ENCODE measurements around the gene GARRE1. TPM values are rescaled to one million over a fixed set of nuclear protein-coding genes. Genes with fewer than 3 reads are reported as not detected.
A peak's percentile ranks its signal among the peaks of the same experiment; 100 is the strongest.
"Not testable (repeated sequence)": the region's sequence is repeated elsewhere in the genome, so short reads cannot be mapped to it uniquely, and the experiment has no call there.

The GARRE1 gene, protein sequence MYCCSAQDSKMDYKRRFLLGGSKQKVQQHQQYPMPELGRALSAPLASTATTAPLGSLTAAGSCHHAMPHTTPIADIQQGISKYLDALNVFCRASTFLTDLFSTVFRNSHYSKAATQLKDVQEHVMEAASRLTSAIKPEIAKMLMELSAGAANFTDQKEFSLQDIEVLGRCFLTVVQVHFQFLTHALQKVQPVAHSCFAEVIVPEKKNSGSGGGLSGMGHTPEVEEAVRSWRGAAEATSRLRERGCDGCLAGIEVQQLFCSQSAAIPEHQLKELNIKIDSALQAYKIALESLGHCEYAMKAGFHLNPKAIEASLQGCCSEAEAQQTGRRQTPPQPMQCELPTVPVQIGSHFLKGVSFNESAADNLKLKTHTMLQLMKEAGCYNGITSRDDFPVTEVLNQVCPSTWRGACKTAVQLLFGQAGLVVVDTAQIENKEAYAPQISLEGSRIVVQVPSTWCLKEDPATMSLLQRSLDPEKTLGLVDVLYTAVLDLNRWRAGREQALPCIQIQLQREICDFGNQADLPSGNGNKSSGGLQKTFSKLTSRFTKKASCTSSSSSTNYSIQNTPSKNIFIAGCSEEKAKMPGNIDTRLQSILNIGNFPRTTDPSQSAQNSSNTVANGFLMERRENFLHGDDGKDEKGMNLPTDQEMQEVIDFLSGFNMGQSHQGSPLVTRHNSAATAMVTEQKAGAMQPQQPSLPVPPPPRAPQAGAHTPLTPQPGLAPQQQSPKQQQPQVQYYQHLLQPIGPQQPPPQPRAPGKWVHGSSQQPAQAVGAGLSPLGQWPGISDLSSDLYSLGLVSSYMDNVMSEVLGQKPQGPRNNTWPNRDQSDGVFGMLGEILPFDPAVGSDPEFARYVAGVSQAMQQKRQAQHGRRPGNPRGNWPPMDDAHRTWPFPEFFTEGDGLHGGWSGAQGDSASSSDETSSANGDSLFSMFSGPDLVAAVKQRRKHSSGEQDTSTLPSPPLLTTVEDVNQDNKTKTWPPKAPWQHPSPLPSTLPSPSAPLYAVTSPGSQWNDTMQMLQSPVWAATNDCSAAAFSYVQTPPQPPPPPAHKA (N-terminal part only)
- total RNA-seq, result 20.9 TPM
- long read RNA-seq, full-length matches to known transcripts, result 11 of 30 reads
- long read RNA-seq, partial matches to known transcripts, result 18 of 30 reads
- long read RNA-seq, other reads (novel, unspliced or antisense), result 1 of 30 reads

DNA sequence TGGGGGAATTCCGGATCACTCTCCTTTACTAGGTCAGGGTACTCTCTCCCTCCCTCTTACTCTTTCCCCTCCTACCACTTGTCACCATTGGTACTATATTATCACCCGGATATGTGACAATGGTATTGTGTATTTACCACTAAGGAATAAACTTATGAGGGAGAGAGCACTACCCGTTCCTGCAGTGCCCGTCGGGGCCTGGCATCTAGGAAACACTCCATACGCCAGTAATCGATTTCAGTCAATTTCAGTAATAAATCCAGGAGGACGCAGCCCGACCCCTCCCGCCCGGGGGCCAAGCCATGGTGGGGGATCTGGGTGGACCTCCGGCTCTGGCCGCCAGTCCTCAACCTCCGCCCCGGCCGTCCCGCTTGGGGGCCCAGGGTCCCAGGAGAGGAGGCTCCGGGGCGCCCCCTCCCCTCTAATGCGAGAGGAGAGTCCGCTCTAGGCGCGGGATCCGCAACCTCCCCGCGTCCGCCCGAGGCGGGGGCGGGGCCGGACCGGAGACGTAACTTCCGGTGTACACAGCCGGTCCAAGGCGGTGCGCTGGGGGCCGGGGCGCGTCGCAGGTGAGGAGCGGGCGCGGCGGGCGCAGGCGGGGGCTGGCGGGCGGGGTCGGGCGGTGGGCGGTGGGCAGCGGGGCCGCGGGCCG lies at the start of gene GARRE1:
Gene GARRE1 (plus strand): TSS at position 509 of the 652 bp plus-strand sequence. CDS start 45,920 bp downstream, outside the sequence.
- intact Hi-C loops (cut with micrococcal nuclease), result loop anchor here (10.0 kb wide), 1 partner anchor 81 kb away; no protein-coding TSS in a partner anchor
- peak within 1 kb of the TSS; percentile 96 for H3K27ac ChIP-seq (replicated peaks)
- peak; percentile 88 for DNase-seq
- TF ChIP-seq, protein P1, sequence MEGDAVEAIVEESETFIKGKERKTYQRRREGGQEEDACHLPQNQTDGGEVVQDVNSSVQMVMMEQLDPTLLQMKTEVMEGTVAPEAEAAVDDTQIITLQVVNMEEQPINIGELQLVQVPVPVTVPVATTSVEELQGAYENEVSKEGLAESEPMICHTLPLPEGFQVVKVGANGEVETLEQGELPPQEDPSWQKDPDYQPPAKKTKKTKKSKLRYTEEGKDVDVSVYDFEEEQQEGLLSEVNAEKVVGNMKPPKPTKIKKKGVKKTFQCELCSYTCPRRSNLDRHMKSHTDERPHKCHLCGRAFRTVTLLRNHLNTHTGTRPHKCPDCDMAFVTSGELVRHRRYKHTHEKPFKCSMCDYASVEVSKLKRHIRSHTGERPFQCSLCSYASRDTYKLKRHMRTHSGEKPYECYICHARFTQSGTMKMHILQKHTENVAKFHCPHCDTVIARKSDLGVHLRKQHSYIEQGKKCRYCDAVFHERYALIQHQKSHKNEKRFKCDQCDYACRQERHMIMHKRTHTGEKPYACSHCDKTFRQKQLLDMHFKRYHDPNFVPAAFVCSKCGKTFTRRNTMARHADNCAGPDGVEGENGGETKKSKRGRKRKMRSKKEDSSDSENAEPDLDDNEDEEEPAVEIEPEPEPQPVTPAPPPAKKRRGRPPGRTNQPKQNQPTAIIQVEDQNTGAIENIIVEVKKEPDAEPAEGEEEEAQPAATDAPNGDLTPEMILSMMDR (IDR thresholded peaks at IDR 0.05; ENCODE audit: borderline replicate concordance), result no peak
- H3K27me3 ChIP-seq (ENCODE audit: low read depth), result no peaks in the 10 kb centered on the region
- H3K4me3 ChIP-seq, result peak within 1 kb of the TSS; percentile 87
- no peaks in the 10 kb centered on the region for H3K9me3 ChIP-seq (replicated peaks)
- H3K36me3 ChIP-seq, result peaks cover 5% of the 10 kb centered on the region
- peaks cover 42% of the 10 kb centered on the region for H3K4me1 ChIP-seq

DNA sequence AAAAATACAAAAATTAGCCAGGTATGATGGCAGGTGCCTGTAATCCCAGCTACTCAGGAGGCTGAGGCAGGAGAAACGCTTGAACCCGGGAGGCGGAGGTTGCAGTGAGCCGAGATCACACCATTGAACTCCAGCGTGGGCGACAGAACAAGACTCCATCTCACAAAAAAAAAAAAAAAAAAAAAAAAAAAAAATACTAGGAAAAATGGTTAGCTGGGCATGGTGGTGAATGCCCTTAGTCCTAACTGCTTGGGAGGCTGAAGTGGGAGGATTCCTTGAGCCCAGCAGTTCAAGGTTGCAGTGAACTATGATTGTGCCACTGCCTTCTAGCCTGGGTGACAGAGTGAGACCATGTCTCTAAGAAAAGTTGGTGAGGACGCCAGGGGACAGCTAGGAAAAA lies 49.0 kb upstream of the GARRE1 start:
- intact Hi-C loops (cut with micrococcal nuclease); H3K27me3 ChIP-seq (ENCODE audit: low read depth): not testable (repeated sequence)
- H3K36me3 ChIP-seq, result peaks cover 64% of the 10 kb centered on the region

DNA sequence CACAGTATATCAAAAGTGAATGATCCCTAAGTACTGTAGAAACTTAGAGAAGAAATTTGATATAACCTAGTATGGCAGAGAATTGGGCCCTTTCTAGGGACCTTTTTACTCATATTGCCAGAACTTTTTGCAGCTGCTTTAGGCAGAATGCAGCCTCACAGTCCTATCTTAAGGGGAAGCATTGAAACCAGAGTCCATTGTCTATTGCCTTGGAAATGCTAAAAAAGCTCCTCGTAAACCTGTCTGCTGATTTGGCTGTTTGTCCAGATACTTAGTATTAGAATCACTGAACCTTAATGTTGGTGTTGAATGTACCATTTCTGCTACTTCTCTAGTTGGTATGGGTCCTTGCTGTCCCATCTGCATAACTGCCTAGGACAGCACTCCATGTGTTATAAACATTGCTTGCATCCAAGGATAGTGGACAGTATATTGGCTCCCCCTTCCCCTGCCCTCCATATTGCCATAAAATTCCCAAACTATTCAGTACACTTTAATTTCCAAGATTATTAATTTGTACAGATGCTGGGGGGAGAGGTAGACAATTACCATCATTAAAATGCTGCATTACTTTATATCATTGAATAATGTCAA lies 46.0 kb upstream of the GARRE1 start:
- intact Hi-C loops (cut with micrococcal nuclease), result no loop called here
- Histone ChIP-seq H3K4me3 (no peak overlapping the region), H3K4me1 (no peaks in the 10 kb centered on the region), H3K27me3 (ENCODE audit: low read depth) (no peaks in the 10 kb centered on the region), H3K27ac (replicated peaks) (no peak overlapping the region), H3K9me3 (replicated peaks) (no peaks in the 10 kb centered on the region), H3K36me3 (peaks cover 79% of the 10 kb centered on the region)
- DNase-seq, result no peak
- TF ChIP-seq, protein P1 (IDR thresholded peaks at IDR 0.05; ENCODE audit: borderline replicate concordance), result no peak

More for the DNA sequence above, 49.0 kb upstream of the GARRE1 start:
- not testable (repeated sequence) for DNase-seq; H3K4me3 ChIP-seq; H3K9me3 ChIP-seq (replicated peaks); H3K27ac ChIP-seq (replicated peaks); H3K4me1 ChIP-seq

DNA sequence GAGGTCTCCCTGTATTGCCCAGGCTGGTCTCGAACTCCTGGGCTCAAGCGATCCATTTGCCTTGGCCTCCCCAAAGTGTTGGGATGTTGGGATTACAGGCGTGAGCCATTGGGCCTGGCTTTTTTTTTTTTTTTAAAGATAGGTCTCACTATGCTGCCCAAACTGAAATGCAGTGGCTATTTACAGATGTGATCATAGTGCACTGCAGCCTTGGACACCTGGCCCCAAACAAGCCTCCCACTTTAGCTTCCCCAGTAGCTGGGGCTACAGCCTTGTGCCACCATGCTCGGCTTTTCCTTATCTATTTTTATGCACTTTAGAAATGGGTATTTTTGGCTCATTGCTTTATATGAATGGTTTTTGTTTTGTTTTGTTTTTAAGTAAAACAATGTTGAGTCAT lies 44.6 kb upstream of the GARRE1 start:
- H3K27me3 ChIP-seq (ENCODE audit: low read depth), result no peaks in the 10 kb centered on the region
- no peaks in the 10 kb centered on the region for H3K4me1 ChIP-seq
- TF ChIP-seq, protein P1 (IDR thresholded peaks at IDR 0.05; ENCODE audit: borderline replicate concordance), result no peak
- peaks cover 79% of the 10 kb centered on the region for H3K36me3 ChIP-seq
- no peak overlapping the region for H3K4me3 ChIP-seq
- intact Hi-C loops (cut with micrococcal nuclease), result no loop called here
- no peak overlapping the region for H3K27ac ChIP-seq (replicated peaks)
- no peak for DNase-seq
- H3K9me3 ChIP-seq (replicated peaks), result no peaks in the 10 kb centered on the region

DNA sequence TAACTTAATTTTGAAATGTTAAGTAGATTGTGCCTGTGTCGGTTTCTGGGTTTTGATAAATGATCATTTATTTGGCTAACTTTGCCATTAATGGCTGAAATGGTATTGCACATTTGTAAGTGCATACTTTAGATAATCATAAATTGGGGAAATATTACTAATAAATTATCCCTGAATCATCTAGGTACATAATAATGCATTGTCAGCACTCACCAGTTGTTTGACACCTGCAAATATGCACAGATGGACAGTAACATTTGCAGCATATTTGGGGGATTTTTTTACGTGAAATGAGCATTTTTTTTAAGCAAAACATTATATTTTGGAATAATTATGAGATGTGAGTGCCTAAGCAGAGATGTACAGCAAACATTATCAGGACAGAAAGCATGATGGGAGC lies 41.1 kb upstream of the GARRE1 start:
- no peak overlapping the region for H3K27ac ChIP-seq (replicated peaks)
- no peak for DNase-seq
- H3K4me3 ChIP-seq, result no peak overlapping the region
- no peaks in the 10 kb centered on the region for H3K4me1 ChIP-seq
- intact Hi-C loops (cut with micrococcal nuclease), result no loop called here
- H3K27me3 ChIP-seq (ENCODE audit: low read depth), result no peaks in the 10 kb centered on the region
- peaks cover 86% of the 10 kb centered on the region for H3K36me3 ChIP-seq
- TF ChIP-seq, protein P1 (IDR thresholded peaks at IDR 0.05; ENCODE audit: borderline replicate concordance), result no peak
- no peaks in the 10 kb centered on the region for H3K9me3 ChIP-seq (replicated peaks)

Data from left ventricle myocardium inferior (tissue), 1 donor.